WTC11 (cell line): ENCODE data around the gene KRT86. TPM values are rescaled to one million over a fixed set of nuclear protein-coding genes. Genes with fewer than 3 reads are reported as not detected.

Experiments used
- ATAC-seq: fragments of 200-7000 bp; cut with Tn5 transposase; 2 replicates; pipeline ENCODE4 v1.10.0; 2021; ENCODE audit warnings: mild to moderate bottlenecking, moderate library complexity
- CTCF ChIA-PET: fragments of 300-600 bp; sonication (Branson Sonifier 250); formaldehyde crosslinking; loops from one replicate; lab custom pipeline; 2021; ENCODE audit warnings: antibody characterized with exemption; lab: Charles Lee
- POLR2A ChIA-PET: fragments of 350-600 bp; sonication (Branson Sonifier 250); formaldehyde crosslinking; loops from one replicate; lab custom pipeline; 2021; ENCODE audit warnings: antibody characterized with exemption; lab: Charles Lee
- DNase-seq: peaks from one replicate; pipeline ENCODE4 v3.0.0; 2021; ENCODE audit warnings: low spot score
- H3K27ac Mint-ChIP-seq: 2 replicates; pipeline ENCODE4 v1.8.0; 2021; ENCODE audit warnings: mixed read lengths
- H3K27me3 Mint-ChIP-seq: 2 replicates; pipeline ENCODE4 v1.8.0; 2021; ENCODE audit warnings: low read depth, mild to moderate bottlenecking, moderate library complexity, mixed read lengths
- H3K36me3 Mint-ChIP-seq: 2 replicates; pipeline ENCODE4 v1.8.0; 2021; ENCODE audit warnings: mixed read lengths
- H3K4me1 Mint-ChIP-seq: 2 replicates; pipeline ENCODE4 v1.8.0; 2022; ENCODE audit warnings: mixed read lengths
- H3K4me3 Mint-ChIP-seq: 2 replicates; pipeline ENCODE4 v1.8.0; 2021; ENCODE audit warnings: mild to moderate bottlenecking, moderate library complexity, mixed read lengths
- H3K9me3 Mint-ChIP-seq: 2 replicates; pipeline ENCODE4 v1.8.0; 2021; ENCODE audit warnings: mixed read lengths
- ARID4B ChIP-seq: sonication (generic); formaldehyde crosslinking; IDR thresholded peaks from 2 replicates; pipeline ENCODE4 v1.8.0; 2023; ENCODE audit warnings: missing genetic modification reagents, mild to moderate bottlenecking, borderline replicate concordance
- ATF1 ChIP-seq: sonication (generic); formaldehyde crosslinking; IDR thresholded peaks from 2 replicates; pipeline ENCODE4 v1.8.1; 2023; ENCODE audit warnings: mild to moderate bottlenecking, moderate library complexity, missing genetic modification reagents
- ATF6 ChIP-seq: sonication (generic); formaldehyde crosslinking; IDR thresholded peaks from 2 replicates; pipeline ENCODE4 v1.8.1; 2023; ENCODE audit warnings: mild to moderate bottlenecking, missing genetic modification reagents
- CREM ChIP-seq: sonication (generic); formaldehyde crosslinking; IDR thresholded peaks from 2 replicates; pipeline ENCODE4 v1.8.1; 2022; ENCODE audit warnings: mild to moderate bottlenecking, missing genetic modification reagents, moderate library complexity
- E2F1 ChIP-seq: sonication (generic); formaldehyde crosslinking; IDR thresholded peaks from 2 replicates; pipeline ENCODE4 v1.8.0; 2022; ENCODE audit warnings: mild to moderate bottlenecking, missing genetic modification reagents
- EMX1 ChIP-seq: fragments of 250-450 bp; sonication (Bioruptor Pico); IDR thresholded peaks from 2 replicates; pipeline ENCODE4 v1.8.0; 2021; ENCODE audit warnings: mild to moderate bottlenecking
- FOXP1 ChIP-seq: sonication (generic); formaldehyde crosslinking; IDR thresholded peaks from 2 replicates; pipeline ENCODE4 v1.8.0; 2022; ENCODE audit warnings: missing genetic modification reagents, mild to moderate bottlenecking, moderate library complexity, borderline replicate concordance
- IRF1 ChIP-seq: sonication (generic); formaldehyde crosslinking; IDR thresholded peaks from 2 replicates; pipeline ENCODE4 v1.8.0; 2023; ENCODE audit warnings: missing genetic modification reagents
- MAX ChIP-seq: sonication (generic); formaldehyde crosslinking; IDR thresholded peaks from 2 replicates; pipeline ENCODE4 v1.8.0; 2022; ENCODE audit warnings: mild to moderate bottlenecking, missing genetic modification reagents
- OVOL2 ChIP-seq: fragments of 250-450 bp; sonication (Bioruptor Pico); IDR thresholded peaks from 2 replicates; pipeline ENCODE4 v1.9.0; 2021; ENCODE audit warnings: mild to moderate bottlenecking, borderline replicate concordance
- STAT6 ChIP-seq: sonication (generic); formaldehyde crosslinking; conservative IDR thresholded peaks from 2 replicates; pipeline ENCODE4 v1.8.1; 2023; ENCODE audit warnings: mild to moderate bottlenecking, low read depth, missing genetic modification reagents, moderate library complexity
- TEAD4 ChIP-seq: sonication (generic); formaldehyde crosslinking; IDR thresholded peaks from 2 replicates; pipeline ENCODE4 v1.8.0; 2022; ENCODE audit warnings: mild to moderate bottlenecking, missing genetic modification reagents
- TP53 ChIP-seq: sonication (generic); formaldehyde crosslinking; IDR thresholded peaks from 2 replicates; pipeline ENCODE4 v1.8.1; 2023; ENCODE audit warnings: mild to moderate bottlenecking, missing genetic modification reagents
- ZBTB21 ChIP-seq: sonication (generic); formaldehyde crosslinking; IDR thresholded peaks from 2 replicates; pipeline ENCODE4 v1.8.1; 2023; ENCODE audit warnings: mild to moderate bottlenecking, missing genetic modification reagents, borderline replicate concordance
- ZMAT4 ChIP-seq: fragments of 250-450 bp; sonication (Bioruptor Pico); IDR thresholded peaks from 2 replicates; pipeline ENCODE4 v1.9.0; 2021; ENCODE audit warnings: mild to moderate bottlenecking
- ZNF396 ChIP-seq: fragments of 250-450 bp; sonication (Bioruptor Pico); IDR thresholded peaks from 2 replicates; pipeline ENCODE4 v1.8.0; 2021; ENCODE audit warnings: mild to moderate bottlenecking, moderate library complexity, borderline replicate concordance
- ZNF416 ChIP-seq: fragments of 250-450 bp; sonication (Bioruptor Pico); IDR thresholded peaks from 2 replicates; pipeline ENCODE4 v1.9.0; 2021; ENCODE audit warnings: mild to moderate bottlenecking, inconsistent platforms
- ZNF423 ChIP-seq: fragments of 250-450 bp; sonication (Bioruptor Pico); IDR thresholded peaks from 2 replicates; pipeline ENCODE4 v2.1.2; 2022; ENCODE audit warnings: mild to moderate bottlenecking, moderate library complexity
- ZNF512 ChIP-seq: sonication (generic); formaldehyde crosslinking; IDR thresholded peaks from 2 replicates; pipeline ENCODE4 v1.8.1; 2022; ENCODE audit warnings: missing genetic modification reagents, borderline replicate concordance
- total RNA-seq: library from RNA; stranded (reverse); gene quantifications from 3 replicates; pipeline ENCODE4 v1.2.3, GENCODE V29; 2021

The KRT86 gene
- total RNA-seq, 1 experiment from 2014 or later, result 0.11 TPM

GRCh38 chr12:52298677-52299190 is 24.3 kb downstream of the KRT86 start (continued):
- TF ChIP-seq STAT6 (CRISPR knock-in tag), result no peak

- Mint-ChIP-seq H3K4me3 (no peak overlapping the region), H3K27me3 (peaks cover 7% of the 10 kb centered on the region), H3K4me1 (peaks cover 9% of the 10 kb centered on the region), H3K36me3 (no peaks in the 10 kb centered on the region), H3K9me3 (no peaks in the 10 kb centered on the region), H3K27ac (no peak overlapping the region)
- peak; percentile 52 for DNase-seq
- ChIA-PET CTCF (interaction anchor here (1.2 kb wide), 1 partner anchor 22 kb away, joined by 3 read pairs; no protein-coding TSS in a partner anchor), POLR2A (no interaction called here)
- ATAC-seq, result peak; percentile 41; the same call in 1 of the 2 replicates
- TF ChIP-seq ZBTB21 (CRISPR knock-in tag), result no peak
- no peak for TF ChIP-seq IRF1 (CRISPR knock-in tag)
- TF ChIP-seq CREM (CRISPR knock-in tag), result no peak
- TF ChIP-seq MAX (CRISPR knock-in tag), result no peak
- TF ChIP-seq ZNF416, result no peak
- no peak for TF ChIP-seq TEAD4 (CRISPR knock-in tag)
- no peak for TF ChIP-seq OVOL2 (CRISPR knock-in tag)
- no peak for TF ChIP-seq ARID4B (CRISPR knock-in tag)
- no peak for TF ChIP-seq ZNF512 (CRISPR knock-in tag)
- no peak for TF ChIP-seq ZMAT4
- no peak for TF ChIP-seq FOXP1 (CRISPR knock-in tag)
- no peak for TF ChIP-seq E2F1
- no peak for TF ChIP-seq ATF1 (CRISPR knock-in tag)
- no peak for TF ChIP-seq EMX1 (CRISPR knock-in tag)
- TF ChIP-seq ZNF396 (CRISPR knock-in tag), result no peak
- TF ChIP-seq ATF6 (CRISPR knock-in tag), result no peak
- no peak for TF ChIP-seq TP53
- TF ChIP-seq ZNF423 (CRISPR knock-in tag), result no peak
Observed at GRCh38 chr12:52300796-52301691, 26.6 kb downstream of the KRT86 start.
